NCI-H82 (cell line): ENCODE data around the gene ALG12.
"Not testable (repeated sequence)": the region's sequence is repeated elsewhere in the genome, so short reads cannot be mapped to it uniquely, and the experiment has no call there.

Experiments
- DNase-seq: peaks from one replicate; lab custom pipeline; 2025; lab: John Stamatoyannopoulos, UW

ALG12 gene

GRCh38 chr22:49866646-49867045 lies 51.6 kb downstream of the ALG12 start:
- DNase-seq: no peak

GRCh38 chr22:49866134-49866533 lies 52.1 kb downstream of the ALG12 start:
- DNase-seq: no peak

GRCh38 chr22:49865156-49865555 lies 53.1 kb downstream of the ALG12 start:
- DNase-seq: no peak

GRCh38 chr22:49863931-49864330 lies 54.3 kb downstream of the ALG12 start:
- DNase-seq: no peak

- no peak for DNase-seq
These were observed 55.8 kb downstream of the ALG12 start for GRCh38 chr22:49862496-49862776.

- DNase-seq: no peak
These were observed 56.4 kb downstream of the ALG12 start for GRCh38 chr22:49861642-49862495.

- DNase-seq: no peak
These were observed 59.4 kb downstream of the ALG12 start for GRCh38 chr22:49858827-49859226.

- DNase-seq: no peak
These were observed 61.2 kb downstream of the ALG12 start for GRCh38 chr22:49856766-49857618.

GRCh38 chr22:49856343-49856742 lies 61.9 kb downstream of the ALG12 start:
- no peak for DNase-seq

GRCh38 chr22:49855251-49855911 lies 62.9 kb downstream of the ALG12 start:
- no peak for DNase-seq

- peak; percentile 37 for DNase-seq
These were observed 64.0 kb downstream of the ALG12 start for GRCh38 chr22:49853981-49854831.

- peak; percentile 97 for DNase-seq
These were observed 65.0 kb downstream of the ALG12 start, which contains the start of gene ZBED4 for GRCh38 chr22:49852898-49853894. Gene ZBED4 (plus strand): TSS chr22:49853844. CDS start chr22:49883663, 29,819 bp downstream.

- not testable (repeated sequence) for DNase-seq
These were observed 65.7 kb downstream of the ALG12 start for GRCh38 chr22:49852568-49852897.

- DNase-seq: no peak
These were observed 67.1 kb downstream of the ALG12 start for GRCh38 chr22:49850959-49851802.
